ENCODE measurements around the gene HHAT.

Gene HHAT

DNA sequence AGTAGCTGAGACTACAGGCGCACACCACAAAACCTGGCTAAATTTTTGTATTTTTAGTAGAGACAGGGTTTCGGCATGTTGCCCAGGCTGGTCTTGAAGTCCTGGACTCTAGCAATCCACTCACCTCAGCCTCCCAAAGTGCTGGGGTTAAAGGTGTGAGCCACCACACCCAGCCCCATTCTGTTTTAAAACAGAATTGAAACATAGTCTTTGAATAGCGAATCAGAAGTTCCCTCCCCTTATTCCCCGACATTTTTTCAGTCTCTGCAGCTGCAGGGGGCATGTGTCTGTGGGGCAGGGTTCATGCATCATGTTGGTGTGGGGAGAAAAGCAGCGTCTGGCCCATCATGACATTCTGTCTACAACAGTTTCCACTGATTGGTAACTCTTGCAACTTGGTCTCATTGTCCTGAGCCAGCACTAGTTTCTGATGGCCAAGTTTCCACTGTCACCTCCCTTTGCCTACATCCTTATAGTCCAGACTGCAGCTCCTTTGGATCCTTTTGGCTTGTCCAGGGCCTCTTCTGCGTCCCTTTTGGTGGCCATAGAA is 15.6 kb upstream of the HHAT start:
- H3K27ac ChIP-seq: no peak overlapping the region
- DNase-seq (ENCODE audit: low read depth, low spot score): no peak

DNA sequence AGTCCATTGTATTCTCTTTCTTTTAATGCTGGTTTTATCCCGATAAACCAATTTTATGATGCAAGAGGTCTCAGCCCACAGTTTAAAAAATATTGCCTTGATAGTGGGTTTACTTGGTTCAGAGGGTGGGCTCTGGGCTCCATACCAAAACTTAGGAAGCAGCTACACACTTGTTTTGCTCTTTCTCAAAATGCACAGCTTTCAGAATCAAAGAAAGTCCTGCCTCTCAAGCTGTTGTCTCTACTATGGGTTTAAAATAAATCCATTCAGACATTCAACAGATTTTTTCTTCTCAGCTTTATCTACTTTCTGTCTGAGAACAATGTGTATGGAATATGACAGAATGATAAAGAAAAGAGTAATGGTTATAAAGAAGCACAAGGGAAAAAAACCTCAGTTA is 14.8 kb upstream of the HHAT start:
- no peak for DNase-seq (ENCODE audit: low read depth, low spot score)
- H3K27ac ChIP-seq: no peak overlapping the region

DNA sequence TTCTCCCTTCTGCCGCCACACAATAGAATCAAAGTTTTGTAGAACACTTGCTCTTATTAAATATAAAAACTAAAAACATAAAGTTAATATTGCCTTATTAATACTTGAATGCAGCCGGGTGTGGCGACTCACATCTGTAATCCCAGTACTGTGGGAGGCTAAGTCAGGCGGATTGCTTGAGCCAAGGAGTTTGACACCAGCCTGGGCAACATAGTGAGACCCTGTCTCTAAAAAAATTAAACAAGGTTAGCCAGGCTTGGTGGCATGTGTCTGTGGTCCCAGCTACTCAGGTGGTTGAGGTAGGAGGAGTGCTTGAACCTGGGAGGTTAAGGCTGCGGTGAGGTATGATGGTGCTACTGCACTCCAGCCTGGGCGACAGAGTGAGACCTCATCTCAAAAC is 13.2 kb upstream of the HHAT start:
- no peak for DNase-seq (ENCODE audit: low read depth, low spot score)
- no peak overlapping the region for H3K27ac ChIP-seq

DNA sequence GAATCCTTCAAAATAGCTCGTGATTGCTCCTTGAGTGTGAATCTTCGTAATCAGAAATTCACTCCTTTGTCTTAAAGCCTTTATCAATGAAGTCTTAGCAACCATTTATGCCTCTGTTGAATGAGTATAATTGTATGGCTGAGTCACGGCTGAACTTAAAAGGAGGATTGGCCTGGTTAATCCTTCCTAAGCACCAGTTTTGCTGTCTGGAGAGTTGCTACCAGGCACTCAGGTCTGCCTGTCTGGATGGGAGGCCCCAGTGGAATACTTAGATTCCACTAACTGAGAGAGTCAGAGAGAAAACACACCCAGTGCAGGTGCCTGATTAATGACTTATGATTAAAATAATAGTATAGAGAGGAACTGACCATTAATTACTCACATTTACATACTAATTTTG is 7.6 kb upstream of the HHAT start:
- H3K27ac ChIP-seq: peak overlapping the region; percentile 70

DNA sequence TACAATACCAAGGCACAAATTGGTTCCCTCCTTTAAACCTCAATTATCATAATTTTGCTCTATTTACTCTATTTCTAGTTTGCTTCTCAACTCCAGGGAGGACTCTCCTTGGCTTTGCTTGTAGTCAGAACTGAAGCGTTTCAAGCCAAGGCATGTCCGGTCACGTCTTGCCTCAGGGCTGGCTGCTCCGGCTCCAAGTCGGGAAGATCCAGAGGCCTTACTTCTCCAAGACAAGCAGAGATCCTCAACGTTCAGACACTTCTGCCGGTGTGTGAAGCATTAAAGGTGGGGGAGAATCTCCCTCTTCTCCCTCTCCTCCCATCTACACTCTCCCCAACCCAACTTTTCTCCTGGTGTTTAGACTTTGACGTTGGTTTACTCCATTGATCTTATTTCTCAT is 7.2 kb upstream of the HHAT start:
- H3K27ac ChIP-seq: peak overlapping the region; percentile 70
- peak; percentile 72 for DNase-seq (ENCODE audit: low read depth, low spot score)

More for the DNA sequence above, 7.6 kb upstream of the HHAT start:
- no peak for DNase-seq (ENCODE audit: low read depth, low spot score)

DNA sequence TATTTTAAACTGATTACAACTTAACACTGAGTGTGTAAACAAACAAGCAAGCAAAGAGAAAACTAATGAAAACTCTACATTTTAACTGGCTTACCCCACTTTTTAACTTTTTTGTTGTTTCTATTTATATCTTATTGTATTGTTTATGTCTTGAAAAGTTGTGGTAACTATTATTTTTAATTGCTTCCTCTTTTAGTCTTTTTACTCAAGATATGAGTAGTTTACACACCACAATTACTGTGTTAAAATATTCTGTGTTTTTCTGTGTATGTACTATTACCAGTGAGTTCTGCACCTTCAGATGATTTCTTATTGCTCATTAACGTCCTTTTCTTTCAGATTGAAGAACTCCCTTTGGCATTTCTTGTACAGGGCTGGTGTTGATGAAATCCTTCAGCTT is 4.7 kb upstream of the HHAT start:
- H3K27ac ChIP-seq: no peak overlapping the region
- DNase-seq (ENCODE audit: low read depth, low spot score): no peak

DNA sequence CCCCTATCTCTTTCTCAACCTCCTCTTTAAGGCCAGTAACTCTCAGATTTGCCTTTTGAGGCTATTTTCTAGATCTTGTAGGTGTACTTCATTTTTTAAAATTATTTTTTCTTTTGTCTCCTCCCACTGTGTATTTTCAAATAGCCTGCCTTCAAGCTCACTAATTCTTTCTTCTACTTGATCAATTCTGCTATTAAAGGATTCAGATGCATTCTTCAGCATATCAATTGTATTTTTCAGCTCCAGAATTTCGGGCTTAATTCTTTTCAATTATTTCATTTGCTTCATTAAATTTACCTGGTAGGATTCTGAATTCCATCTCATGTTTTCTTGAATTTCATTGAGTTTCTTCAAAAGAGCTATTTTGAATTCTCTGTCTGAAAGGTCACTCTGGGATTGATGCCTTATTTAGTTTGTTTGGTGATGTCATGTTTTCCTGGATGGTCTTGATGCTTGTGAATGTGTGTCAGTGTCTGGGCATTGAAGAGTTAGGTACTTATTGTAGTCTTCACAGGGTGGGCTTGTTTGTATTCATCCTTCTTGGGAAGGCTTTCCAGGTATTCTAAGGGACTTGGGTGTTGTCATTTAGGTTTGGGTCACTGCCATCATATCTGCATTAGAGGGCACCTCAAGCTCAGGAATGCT is 3.6 kb upstream of the HHAT start:
- no peak overlapping the region for H3K27ac ChIP-seq
- DNase-seq (ENCODE audit: low read depth, low spot score): no peak

DNA sequence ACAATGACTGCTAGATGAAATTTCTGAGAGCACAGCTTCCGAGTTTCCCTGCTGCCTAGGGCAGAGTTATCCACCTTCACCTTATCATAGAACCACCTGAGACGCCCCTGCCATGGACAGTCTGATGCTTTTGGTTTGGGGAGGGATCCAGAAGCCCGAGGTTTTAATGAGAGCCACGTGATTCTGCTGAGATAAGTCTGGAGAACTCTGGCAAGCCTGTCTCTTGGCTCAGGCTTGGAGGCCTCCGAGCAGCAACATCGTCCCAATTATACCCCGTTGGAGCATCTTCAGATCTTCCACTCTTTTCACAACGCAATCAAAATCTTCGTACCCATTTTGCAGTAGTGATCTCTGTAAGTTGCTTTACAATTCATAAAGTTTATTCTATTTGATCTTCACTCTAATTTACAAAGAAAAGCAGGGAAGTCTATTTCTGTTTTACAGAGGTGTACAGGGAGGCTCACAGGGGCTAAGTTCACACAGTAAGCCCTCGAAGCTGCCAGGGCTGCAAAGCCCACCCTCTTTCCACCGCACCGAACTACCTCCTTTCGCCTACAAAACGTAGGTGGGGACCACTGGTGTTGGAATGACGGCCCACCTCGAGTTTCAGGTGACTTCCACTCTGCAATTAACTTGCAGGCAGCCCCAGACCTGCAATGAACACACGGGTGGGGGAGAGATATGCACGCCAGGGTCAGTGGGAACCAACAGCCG is 513 bp upstream of the HHAT start:
- peak overlapping the region; percentile 91 for H3K27ac ChIP-seq
- DNase-seq (ENCODE audit: low read depth, low spot score): no peak

DNA sequence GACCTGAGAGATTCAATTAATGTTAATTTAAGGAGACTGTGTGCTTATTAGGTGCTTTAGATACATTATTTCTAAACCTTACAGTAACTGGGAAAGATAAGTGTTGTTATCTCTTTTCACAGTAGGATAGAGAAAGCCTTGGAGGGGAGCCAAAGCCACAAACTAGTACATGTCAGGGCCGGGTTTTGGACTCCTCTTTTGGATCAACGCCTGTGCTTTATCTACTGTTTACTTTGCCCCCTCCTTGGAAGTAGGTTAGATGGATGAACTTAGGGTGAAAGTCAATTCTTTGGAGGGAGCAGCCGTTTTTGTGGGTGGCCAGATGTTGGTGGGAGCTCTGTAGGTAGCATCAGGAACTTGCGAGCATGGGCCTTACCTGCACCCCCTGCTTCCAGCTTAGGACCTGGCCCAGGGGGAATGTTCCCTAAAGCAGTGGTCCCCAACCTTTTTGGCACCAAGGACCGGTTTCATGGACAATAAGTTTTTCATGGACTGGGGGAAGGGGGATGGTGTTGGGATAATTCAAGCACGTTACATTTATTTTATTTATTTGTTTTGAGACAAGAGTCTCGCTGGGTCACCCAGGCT is 1.7 kb downstream of the HHAT start:
- H3K27ac ChIP-seq: peak overlapping the region; percentile 91
- no peak for DNase-seq (ENCODE audit: low read depth, low spot score)

DNA sequence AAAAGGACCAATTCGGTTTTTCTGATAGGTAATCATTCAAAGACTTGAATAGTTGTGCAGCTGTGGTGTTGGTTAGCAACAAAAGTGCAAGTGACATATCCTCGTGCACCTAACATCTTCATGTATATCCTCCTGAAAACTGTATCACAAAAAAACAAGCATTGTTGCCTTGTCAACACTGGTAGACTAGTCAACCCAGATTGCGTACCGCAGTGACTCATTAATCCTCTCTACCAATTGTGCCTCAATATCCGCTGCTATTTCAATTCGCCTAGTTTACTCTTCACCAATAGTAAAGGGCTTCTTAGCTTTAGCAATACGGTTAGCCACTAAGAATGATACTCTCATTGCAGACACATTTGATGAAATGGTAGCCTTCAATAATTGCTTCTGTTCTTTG is 3.5 kb downstream of the HHAT start:
- DNase-seq (ENCODE audit: low read depth, low spot score): no peak
- peak overlapping the region; percentile 41 for H3K27ac ChIP-seq

DNA sequence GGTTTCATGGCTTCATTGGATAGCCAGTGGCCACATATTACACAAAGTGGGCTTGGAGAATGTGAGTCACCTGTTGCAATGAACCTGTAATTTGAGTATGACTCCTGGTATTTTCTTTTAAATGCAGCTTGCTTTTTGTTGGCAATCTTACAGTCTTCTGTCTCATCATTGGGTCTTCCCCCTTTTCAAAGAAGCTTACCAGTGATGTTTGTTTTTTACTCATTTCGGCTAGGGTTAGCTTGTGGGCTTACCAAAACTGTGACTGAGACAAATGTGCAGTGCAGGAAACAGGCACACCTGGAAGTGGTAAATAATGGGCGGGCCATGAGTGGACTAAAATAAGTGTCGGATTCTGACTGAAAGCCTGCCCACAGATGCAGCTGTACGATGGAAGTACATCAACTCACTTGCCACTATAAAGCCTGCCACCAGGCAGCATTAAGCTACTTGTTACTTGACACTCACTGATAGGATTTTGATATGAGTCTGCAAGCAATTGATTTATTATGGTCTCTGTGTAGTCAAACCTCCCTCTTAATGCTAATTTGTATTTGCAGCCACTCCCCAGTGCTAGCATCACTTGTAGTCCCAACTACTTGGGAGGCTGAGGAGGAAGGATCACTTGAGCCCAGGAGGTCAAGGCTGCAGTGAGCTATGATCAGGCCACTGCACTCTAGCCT is 4.2 kb downstream of the HHAT start:
- peak; percentile 73 for DNase-seq (ENCODE audit: low read depth, low spot score)
- H3K27ac ChIP-seq: peak overlapping the region; percentile 41

DNA sequence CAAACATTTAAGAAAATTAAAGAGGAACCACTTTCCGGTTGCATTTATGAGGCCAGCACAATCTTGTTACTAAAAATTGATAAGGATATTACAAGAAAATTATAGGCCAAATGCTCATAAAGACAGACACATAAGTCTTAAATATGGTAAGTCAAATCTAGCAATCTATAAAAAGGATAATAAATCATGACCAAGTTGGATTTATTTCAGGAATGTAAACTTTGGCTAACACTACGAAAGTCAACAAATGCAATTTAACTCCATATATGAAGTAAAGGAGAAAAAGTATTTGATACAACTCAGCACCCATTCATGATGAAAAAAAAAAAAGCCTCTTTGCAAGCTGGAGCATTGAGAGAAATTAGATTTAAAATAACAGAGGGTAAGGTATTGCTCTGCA is 6.3 kb downstream of the HHAT start:
- no peak overlapping the region for H3K27ac ChIP-seq
- DNase-seq (ENCODE audit: low read depth, low spot score): no peak

DNA sequence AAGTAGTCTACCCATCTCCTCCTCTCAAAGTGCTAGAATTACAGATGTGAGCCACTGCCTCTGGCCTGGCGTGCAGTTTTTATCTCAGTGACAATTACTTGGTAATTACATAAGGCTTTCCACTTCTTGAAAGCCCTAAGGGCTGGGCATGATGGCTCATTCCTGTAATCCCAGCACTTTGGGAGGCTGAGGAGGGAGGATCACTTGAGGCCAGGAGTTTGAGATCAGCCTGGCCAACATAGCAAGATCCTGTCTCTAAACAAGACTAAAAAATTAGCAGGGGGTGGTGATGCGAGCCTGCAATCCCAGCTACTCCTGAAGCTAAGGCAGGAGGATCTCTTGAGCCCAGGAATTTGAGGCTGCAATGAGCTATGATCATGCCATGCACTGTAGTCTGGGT is 7.7 kb downstream of the HHAT start:
- no peak overlapping the region for H3K27ac ChIP-seq
- DNase-seq (ENCODE audit: low read depth, low spot score): no peak

DNA sequence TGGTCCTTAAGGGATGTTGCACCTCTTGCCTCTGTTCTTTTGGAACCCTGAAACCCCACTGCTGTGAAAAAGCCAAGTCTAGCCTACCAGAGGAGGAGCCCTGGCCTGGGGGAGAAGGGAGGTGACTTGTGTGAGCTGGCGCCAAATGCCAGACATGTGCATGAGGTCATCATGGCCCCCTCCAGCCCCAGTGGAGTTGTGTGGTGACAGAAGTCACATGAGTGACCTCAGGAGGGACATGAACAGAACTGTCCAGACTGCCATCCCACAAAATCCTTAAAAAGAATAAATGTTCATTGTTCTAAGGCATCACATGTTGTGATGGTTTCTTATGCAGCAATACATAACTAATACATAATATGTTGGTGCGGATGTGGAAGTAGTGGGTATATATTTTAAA is 10.8 kb downstream of the HHAT start:
- DNase-seq (ENCODE audit: low read depth, low spot score): no peak
- H3K27ac ChIP-seq: no peak overlapping the region

DNA sequence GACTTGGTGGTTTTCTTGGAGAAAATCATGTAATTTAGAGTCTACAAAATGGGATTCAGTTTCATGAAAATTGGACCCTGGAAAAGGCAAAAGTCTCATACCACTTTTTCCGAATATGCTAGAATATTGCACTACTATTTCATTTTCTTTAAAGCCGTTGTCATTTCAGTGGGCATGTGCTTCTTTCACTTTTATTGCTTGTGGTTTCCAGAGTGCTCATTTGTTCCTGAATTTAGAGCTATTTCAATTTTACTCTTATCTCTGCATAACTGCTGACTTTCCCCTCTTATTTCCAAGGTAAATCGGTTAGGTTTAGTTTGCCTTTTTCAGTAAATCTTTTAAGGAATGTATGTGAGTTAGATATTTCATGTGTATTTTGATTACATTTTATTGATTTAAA is 11.6 kb downstream of the HHAT start:
- H3K27ac ChIP-seq: no peak overlapping the region
- no peak for DNase-seq (ENCODE audit: low read depth, low spot score)

DNA sequence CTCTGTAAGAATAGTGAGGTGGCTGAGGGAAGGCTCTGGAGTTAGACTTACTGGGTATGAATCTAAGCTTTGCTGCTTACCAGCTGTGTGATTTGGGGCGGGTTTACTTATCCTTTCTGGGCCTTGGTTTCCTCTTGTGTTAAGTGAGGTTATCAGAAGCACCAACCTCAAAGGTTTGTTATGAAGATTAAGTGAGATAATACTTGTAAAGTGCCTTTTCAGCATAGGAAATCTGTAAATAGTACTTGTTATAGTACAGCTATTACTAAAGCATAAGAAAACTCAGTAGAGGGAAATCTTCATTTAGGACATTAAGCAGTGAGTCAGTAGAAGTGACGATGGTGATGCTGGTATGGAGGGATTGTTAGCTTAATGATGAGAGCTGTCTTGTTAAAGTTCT is 12.1 kb downstream of the HHAT start:
- H3K27ac ChIP-seq: no peak overlapping the region
- DNase-seq (ENCODE audit: low read depth, low spot score): no peak

DNA sequence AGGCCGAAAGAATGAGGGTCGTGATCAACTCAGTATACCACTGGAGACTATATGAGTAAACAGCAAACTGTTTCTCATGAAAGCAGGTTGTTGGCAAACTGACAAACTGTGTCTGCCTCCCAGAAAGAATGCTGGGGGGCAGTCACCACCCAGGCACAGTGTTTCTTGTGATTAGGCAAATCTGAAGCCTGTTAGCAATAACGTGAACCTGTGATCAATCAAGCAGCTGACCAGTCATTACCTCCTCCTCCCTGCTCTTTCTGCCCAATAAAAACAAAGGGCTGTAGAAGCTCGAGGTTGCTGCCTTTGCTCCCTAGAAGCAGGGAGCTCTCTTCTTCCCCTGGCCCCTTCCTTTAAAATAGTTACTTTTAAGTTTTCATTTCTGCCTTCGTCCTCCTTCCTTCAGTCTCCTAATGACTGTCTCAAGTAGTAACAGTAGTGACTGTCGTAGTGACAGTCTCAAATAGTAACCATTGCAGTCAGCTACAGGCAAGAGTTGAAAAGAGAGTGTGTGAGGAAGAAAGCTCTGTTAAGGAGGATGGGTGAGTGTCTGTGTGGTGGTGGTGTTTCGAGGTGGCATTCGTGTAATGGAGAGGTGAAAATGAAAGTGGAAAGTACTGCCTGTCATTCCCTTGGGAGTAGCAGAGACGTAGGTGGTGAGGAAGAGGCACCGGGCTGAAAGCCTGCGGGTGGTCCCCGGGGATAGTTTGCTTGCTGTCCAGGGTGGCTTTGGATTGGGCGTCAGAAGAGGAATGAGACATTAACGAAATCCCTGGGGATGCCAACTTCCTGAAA is 14.5 kb downstream of the HHAT start:
- H3K27ac ChIP-seq: no peak overlapping the region
- no peak for DNase-seq (ENCODE audit: low read depth, low spot score)

DNA sequence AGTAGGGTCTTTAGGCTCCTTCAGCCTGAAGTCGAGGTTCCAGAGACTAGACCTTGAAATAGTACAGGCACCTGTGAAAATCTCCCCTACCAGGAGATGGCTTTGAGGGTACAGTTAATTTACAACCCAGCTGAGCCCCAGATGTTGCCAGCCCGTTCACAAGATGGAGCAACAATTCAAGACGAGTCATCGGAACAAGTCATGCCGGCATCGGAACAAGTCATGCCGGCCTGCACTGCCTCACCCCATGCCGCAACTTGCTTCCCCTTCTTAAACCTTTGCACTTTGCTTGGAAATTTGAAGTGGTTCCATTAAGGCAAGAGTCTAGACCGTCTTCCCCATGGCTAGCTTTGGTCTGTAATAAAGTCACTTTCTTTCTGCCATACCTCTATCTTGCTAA is 16.0 kb downstream of the HHAT start:
- no peak for DNase-seq (ENCODE audit: low read depth, low spot score)
- no peak overlapping the region for H3K27ac ChIP-seq

DNA sequence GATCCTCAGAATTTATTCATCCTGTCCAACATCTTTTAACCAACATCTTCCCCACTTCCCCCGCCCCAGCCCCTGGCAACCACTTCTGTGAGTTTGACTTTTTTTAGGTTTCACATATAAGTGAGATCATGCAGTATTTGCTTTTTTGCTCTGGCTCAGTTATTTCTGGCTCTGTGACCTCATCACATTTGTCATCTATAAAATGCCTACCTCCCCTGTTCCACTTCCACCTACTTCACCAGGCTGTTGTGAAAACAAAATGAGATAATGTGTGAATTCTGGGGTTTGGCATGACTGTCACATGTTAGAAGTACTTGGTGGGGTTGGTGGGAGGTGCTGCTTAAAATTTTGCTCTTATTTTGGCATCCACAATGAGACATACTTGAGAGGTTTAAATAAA is 18.4 kb downstream of the HHAT start:
- no peak overlapping the region for H3K27ac ChIP-seq
- DNase-seq (ENCODE audit: low read depth, low spot score): no peak

DNA sequence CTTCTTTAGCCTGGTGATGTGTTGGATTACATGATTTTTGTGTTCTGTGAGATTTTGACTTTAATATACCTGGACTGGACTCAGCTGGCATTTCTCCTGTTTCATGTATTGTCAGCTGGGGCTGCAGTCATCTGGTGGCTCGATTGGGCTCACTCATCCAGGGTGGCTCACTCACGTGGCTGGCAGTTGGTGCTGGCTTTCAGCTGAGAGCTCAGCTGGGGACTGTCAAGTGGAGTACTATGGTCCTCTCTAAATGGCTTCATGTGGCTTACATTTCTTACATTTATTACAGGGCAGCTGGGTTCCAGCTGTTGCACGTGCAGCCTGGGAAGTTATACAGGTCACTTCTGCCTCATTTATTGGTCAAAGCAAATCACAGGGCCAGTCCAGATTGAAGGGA is 22.8 kb downstream of the HHAT start:
- no peak overlapping the region for H3K27ac ChIP-seq
- no peak for DNase-seq (ENCODE audit: low read depth, low spot score)

Data from epithelial cell of prostate (primary cell).